SU-DHL-6 (cell line): ENCODE data around the gene NRG3.

Experiments used
- EZH2phosphoT487 ChIP-seq: fragments of 200-600 bp; sonication (generic), shearing (Covaris generic); conservative IDR thresholded peaks from 2 replicates; pipeline ENCODE4 v1.6.1; 2018; ENCODE audit warnings: mild to moderate bottlenecking, antibody characterized with exemption, low read length, moderate library complexity, mixed read lengths
- TF ChIP-seq, protein P1 (sequence below): fragments of 200-600 bp; sonication (generic); IDR thresholded peaks from one replicate; pipeline ENCODE4 v1.5.1; 2017; ENCODE audit warnings: antibody characterized with exemption, mild to moderate bottlenecking, low read length, moderate library complexity; ENCODE audit not compliant: insufficient read depth, poor library complexity, severe bottlenecking

DNA sequence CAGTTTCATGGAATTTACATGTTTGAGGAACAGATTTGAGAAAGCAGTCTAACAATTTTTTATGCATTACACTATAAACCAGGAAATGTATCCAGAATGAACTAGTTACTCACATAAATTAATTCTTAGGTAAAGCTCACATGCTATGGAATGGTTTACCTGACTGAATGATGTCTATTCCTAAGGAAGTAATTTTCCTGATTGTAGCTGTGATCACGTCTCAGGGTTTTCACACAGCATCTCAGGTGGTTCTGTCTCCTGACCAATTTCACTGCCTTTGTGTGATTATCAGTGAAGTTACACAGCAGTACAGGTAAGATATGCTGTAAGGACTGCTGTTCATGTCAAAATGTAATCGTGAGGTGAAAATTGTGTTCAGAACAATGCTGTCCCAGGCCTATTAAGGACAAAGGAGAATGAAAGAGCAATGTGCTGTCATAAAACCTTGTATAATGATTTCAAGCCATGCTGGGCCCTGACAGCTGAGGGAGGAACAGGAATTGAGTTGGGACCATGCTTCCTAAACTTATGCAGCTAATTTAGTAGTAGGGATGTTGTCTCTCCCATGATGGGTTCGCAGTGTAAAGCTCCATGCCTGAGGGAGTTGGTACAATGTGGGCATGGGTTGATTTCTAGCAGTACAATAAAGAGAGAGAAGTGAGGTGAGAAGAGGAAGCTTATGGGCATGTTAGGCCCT lies 631.8 kb downstream of the NRG3 start:
- TF ChIP-seq, protein P1, sequence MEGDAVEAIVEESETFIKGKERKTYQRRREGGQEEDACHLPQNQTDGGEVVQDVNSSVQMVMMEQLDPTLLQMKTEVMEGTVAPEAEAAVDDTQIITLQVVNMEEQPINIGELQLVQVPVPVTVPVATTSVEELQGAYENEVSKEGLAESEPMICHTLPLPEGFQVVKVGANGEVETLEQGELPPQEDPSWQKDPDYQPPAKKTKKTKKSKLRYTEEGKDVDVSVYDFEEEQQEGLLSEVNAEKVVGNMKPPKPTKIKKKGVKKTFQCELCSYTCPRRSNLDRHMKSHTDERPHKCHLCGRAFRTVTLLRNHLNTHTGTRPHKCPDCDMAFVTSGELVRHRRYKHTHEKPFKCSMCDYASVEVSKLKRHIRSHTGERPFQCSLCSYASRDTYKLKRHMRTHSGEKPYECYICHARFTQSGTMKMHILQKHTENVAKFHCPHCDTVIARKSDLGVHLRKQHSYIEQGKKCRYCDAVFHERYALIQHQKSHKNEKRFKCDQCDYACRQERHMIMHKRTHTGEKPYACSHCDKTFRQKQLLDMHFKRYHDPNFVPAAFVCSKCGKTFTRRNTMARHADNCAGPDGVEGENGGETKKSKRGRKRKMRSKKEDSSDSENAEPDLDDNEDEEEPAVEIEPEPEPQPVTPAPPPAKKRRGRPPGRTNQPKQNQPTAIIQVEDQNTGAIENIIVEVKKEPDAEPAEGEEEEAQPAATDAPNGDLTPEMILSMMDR: no peak
- no peak for TF ChIP-seq EZH2phosphoT487
